Neural progenitor cell (in vitro differentiated cells): ENCODE measurements around the gene TBC1D2B. TPM values are rescaled to one million over a fixed set of nuclear protein-coding genes. Genes with fewer than 3 reads are reported as not detected.

Experiments
- DNase-seq: peaks from one replicate; pipeline ENCODE4 v3.0.0-alpha.2; 2016; ENCODE audit warnings: low spot score
- H2AFZ ChIP-seq: fragments of 200-600 bp; sonication (generic); replicated peaks from 2 replicates; pipeline ENCODE4 v1.6.1; 2016; ENCODE audit warnings: antibody characterized with exemption
- H3F3A ChIP-seq: fragments of 200-600 bp; sonication (generic); 2 replicates; pipeline ENCODE4 v1.6.1; 2016; ENCODE audit warnings: antibody characterized with exemption, low read depth
- H3K27ac ChIP-seq: fragments of 200-600 bp; sonication (generic); 2 replicates; pipeline ENCODE4 v1.5.1; 2016; ENCODE audit warnings: mild to moderate bottlenecking
- H3K27me3 ChIP-seq: fragments of 200-600 bp; sonication (generic); 2 replicates; pipeline ENCODE4 v1.6.1; 2016; ENCODE audit warnings: mild to moderate bottlenecking, moderate library complexity
- H3K36me3 ChIP-seq: fragments of 200-600 bp; sonication (generic); 2 replicates; pipeline ENCODE4 v1.5.1; 2016
- H3K4me1 ChIP-seq: fragments of 200-600 bp; sonication (generic); 2 replicates; pipeline ENCODE4 v1.6.1; 2016; ENCODE audit warnings: mixed run types
- H3K4me2 ChIP-seq: fragments of 200-600 bp; sonication (generic); 2 replicates; pipeline ENCODE4 v1.6.1; 2016
- H3K4me3 ChIP-seq: fragments of 200-600 bp; sonication (generic); 2 replicates; pipeline ENCODE4 v1.5.1; 2016
- H3K79me2 ChIP-seq: fragments of 200-600 bp; sonication (generic); 2 replicates; pipeline ENCODE4 v1.6.1; 2016; ENCODE audit warnings: low read depth
- H3K9ac ChIP-seq: fragments of 200-600 bp; sonication (generic); 2 replicates; pipeline ENCODE4 v1.6.1; 2016
- H3K9me3 ChIP-seq: fragments of 200-600 bp; sonication (generic); 2 replicates; pipeline ENCODE4 v1.5.1; 2016; ENCODE audit warnings: low read depth
- H4K20me1 ChIP-seq: fragments of 200-600 bp; sonication (generic); 2 replicates; pipeline ENCODE4 v1.6.1; 2016; ENCODE audit warnings: low read depth
- H3K27ac Mint-ChIP-seq: 3 replicates; pipeline ENCODE4 v1.8.0; 2021; ENCODE audit warnings: mixed read lengths
- H3K27me3 Mint-ChIP-seq: 2 replicates; pipeline ENCODE4 v1.8.0; 2022; ENCODE audit warnings: low read depth, mild to moderate bottlenecking, inconsistent platforms, moderate library complexity, mixed read lengths; ENCODE audit not compliant: insufficient read depth
- H3K36me3 Mint-ChIP-seq: 3 replicates; pipeline ENCODE4 v1.8.0; 2021; ENCODE audit warnings: mixed read lengths
- H3K4me1 Mint-ChIP-seq: 3 replicates; pipeline ENCODE4 v1.8.0; 2021; ENCODE audit warnings: mixed read lengths
- H3K4me3 Mint-ChIP-seq: 3 replicates; pipeline ENCODE4 v1.8.0; 2021; ENCODE audit warnings: mild to moderate bottlenecking, moderate library complexity, mixed read lengths
- H3K9me3 Mint-ChIP-seq: 3 replicates; pipeline ENCODE4 v1.8.0; 2020; ENCODE audit warnings: mixed read lengths
- EZH2 ChIP-seq: fragments of 200-600 bp; sonication (generic); IDR thresholded peaks from 2 replicates; pipeline ENCODE4 v1.6.1; 2017; ENCODE audit warnings: antibody characterized with exemption, mild to moderate bottlenecking, moderate library complexity
- EZH2phosphoT487 ChIP-seq: fragments of 200-600 bp; sonication (generic); IDR thresholded peaks from 2 replicates; pipeline ENCODE4 v1.6.1; 2017; ENCODE audit warnings: antibody characterized with exemption
- total RNA-seq: library from RNA; depleted of rRNA; stranded (reverse); fragments of >200 nt; gene quantifications from 2 replicates; pipeline ENCODE4 v1.2.3, GENCODE V29; 2015; ENCODE audit warnings: low replicate concordance
- TF ChIP-seq, protein P1 (sequence below): fragments of 200-600 bp; sonication (generic); IDR thresholded peaks from 2 replicates; pipeline ENCODE4 v1.5.1; 2017; ENCODE audit warnings: antibody characterized with exemption, mild to moderate bottlenecking

Gene TBC1D2B
- total RNA-seq, 1 donor from 2014 or later, result 11.7 TPM

- Histone ChIP-seq H3K4me1 (no peaks in the 10 kb centered on the region), H3K4me2 (no peak overlapping the region), H3K27me3 (no peaks in the 10 kb centered on the region), H3K9ac (no peak overlapping the region), H3K36me3 (no peaks in the 10 kb centered on the region), H2AFZ (no peak overlapping the region), H4K20me1 (no peaks in the 10 kb centered on the region), H3K27ac (no peak overlapping the region), H3K79me2 (no peaks in the 10 kb centered on the region), H3F3A (no peaks in the 10 kb centered on the region), H3K4me3 (no peak overlapping the region), H3K9me3 (no peaks in the 10 kb centered on the region)
- Mint-ChIP-seq H3K4me1 (peaks cover 3% of the 10 kb centered on the region), H3K27me3 (peaks cover 3% of the 10 kb centered on the region), H3K36me3 (peaks cover 6% of the 10 kb centered on the region), H3K27ac (no peak overlapping the region), H3K9me3 (no peaks in the 10 kb centered on the region), H3K4me3 (no peak overlapping the region)
- TF ChIP-seq EZH2phosphoT487, result no peak
- no peak for TF ChIP-seq EZH2
- TF ChIP-seq, protein P1, sequence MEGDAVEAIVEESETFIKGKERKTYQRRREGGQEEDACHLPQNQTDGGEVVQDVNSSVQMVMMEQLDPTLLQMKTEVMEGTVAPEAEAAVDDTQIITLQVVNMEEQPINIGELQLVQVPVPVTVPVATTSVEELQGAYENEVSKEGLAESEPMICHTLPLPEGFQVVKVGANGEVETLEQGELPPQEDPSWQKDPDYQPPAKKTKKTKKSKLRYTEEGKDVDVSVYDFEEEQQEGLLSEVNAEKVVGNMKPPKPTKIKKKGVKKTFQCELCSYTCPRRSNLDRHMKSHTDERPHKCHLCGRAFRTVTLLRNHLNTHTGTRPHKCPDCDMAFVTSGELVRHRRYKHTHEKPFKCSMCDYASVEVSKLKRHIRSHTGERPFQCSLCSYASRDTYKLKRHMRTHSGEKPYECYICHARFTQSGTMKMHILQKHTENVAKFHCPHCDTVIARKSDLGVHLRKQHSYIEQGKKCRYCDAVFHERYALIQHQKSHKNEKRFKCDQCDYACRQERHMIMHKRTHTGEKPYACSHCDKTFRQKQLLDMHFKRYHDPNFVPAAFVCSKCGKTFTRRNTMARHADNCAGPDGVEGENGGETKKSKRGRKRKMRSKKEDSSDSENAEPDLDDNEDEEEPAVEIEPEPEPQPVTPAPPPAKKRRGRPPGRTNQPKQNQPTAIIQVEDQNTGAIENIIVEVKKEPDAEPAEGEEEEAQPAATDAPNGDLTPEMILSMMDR, result no peak
- DNase-seq, result no peak
These were observed 57.5 kb downstream of the TBC1D2B start for GRCh38 chr15:78020007-78020406.

DNA sequence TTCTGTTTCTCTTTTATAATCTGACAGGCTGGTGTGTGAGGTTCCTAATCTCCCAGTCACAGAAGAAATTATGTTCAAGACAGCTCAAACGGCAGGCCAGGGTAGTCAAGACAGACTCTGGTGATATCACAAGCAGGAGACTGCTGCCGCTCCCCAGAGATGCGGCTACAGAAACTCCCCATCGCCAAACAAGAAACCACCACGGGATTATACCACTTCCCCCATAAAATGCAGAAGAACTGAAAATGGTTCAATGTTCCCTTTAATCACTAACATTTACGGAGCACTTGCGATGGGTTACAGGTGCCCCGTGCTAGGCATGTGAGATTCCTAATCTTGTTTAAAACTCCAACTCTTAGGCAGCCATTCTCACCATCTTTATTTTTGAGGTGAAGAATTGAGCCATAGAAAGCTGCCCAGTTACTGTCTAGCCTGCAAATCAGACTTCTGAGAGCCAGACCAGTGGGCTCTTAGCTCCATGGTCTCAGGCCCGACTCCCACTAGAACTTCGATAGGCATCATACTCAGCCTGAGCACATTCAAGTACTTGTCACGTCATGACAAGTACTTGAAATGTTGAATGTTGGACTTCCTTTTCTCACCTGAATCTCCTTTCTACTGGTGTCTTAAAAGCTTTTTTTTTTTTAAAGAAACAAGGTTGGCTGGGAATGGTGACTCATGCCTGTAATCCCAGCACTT, 58.4 kb downstream of the TBC1D2B start:
- Histone ChIP-seq H3K4me3 (no peak overlapping the region), H3K4me2 (no peak overlapping the region), H3K9ac (no peak overlapping the region), H3K27me3 (no peaks in the 10 kb centered on the region), H3F3A (no peaks in the 10 kb centered on the region), H3K79me2 (no peaks in the 10 kb centered on the region), H2AFZ (no peak overlapping the region), H3K9me3 (no peaks in the 10 kb centered on the region), H3K4me1 (no peaks in the 10 kb centered on the region), H3K27ac (no peak overlapping the region), H4K20me1 (no peaks in the 10 kb centered on the region), H3K36me3 (no peaks in the 10 kb centered on the region)
- TF ChIP-seq, protein P1, result no peak
- TF ChIP-seq EZH2 (no peak), EZH2phosphoT487 (no peak)
- DNase-seq, result no peak
- Mint-ChIP-seq H3K9me3 (no peaks in the 10 kb centered on the region), H3K36me3 (peaks cover 6% of the 10 kb centered on the region), H3K27ac (no peak overlapping the region), H3K27me3 (peaks cover 3% of the 10 kb centered on the region), H3K4me1 (no peaks in the 10 kb centered on the region), H3K4me3 (no peak overlapping the region)

DNA sequence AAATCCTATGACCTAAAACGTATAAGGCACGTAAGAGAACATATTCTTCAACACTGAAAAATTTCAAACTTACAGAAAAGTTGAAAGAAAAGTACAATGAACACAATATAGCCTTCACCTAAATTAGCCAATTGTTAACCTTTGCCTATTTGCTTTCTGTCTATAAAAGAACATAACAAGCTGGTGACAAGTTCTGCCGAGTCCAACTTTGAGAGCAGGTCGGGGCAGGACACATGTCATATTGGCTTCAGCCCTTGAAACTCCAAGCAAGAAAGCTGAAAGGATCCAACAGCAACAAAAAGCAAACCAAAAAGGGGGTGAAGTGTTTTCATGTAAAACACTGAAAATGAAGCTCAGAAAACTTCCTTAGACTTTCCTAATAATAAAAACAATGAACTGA, 59.1 kb downstream of the TBC1D2B start:
- no peaks in the 10 kb centered on the region for H3K9me3 ChIP-seq
- no peak for DNase-seq
- no peaks in the 10 kb centered on the region for H4K20me1 ChIP-seq
- no peak overlapping the region for H2AFZ ChIP-seq
- no peaks in the 10 kb centered on the region for H3K4me1 Mint-ChIP-seq
- H3K36me3 Mint-ChIP-seq, result peaks cover 4% of the 10 kb centered on the region
- H3K36me3 ChIP-seq, result no peaks in the 10 kb centered on the region
- H3K4me2 ChIP-seq, result no peak overlapping the region
- no peaks in the 10 kb centered on the region for H3K27me3 ChIP-seq
- H3K79me2 ChIP-seq, result no peaks in the 10 kb centered on the region
- no peak overlapping the region for H3K4me3 Mint-ChIP-seq
- no peaks in the 10 kb centered on the region for H3K9me3 Mint-ChIP-seq
- no peaks in the 10 kb centered on the region for H3F3A ChIP-seq
- H3K9ac ChIP-seq, result no peak overlapping the region
- H3K27ac Mint-ChIP-seq, result no peak overlapping the region
- no peaks in the 10 kb centered on the region for H3K4me1 ChIP-seq
- TF ChIP-seq EZH2 (no peak), EZH2phosphoT487 (no peak)
- TF ChIP-seq, protein P1, result no peak
- H3K27ac ChIP-seq, result no peak overlapping the region
- no peak overlapping the region for H3K4me3 ChIP-seq
- H3K27me3 Mint-ChIP-seq, result peaks cover 3% of the 10 kb centered on the region
